H54 (cell line): ENCODE measurements around the gene MYCBP.
"Not testable (repeated sequence)": the region's sequence is repeated elsewhere in the genome, so short reads cannot be mapped to it uniquely, and the experiment has no call there.

ENCODE experiments used
- DNase-seq: peaks from one replicate; pipeline ENCODE4 v3.0.0; 2011; ENCODE audit warnings: low spot score, mixed read lengths; ENCODE audit not compliant: insufficient read length
- FAIRE-seq: peaks from 3 replicates; lab custom pipeline; 2011; peaks lifted over from hg19 to GRCh38; lab: Jason Lieb, UNC
- POLR2A ChIP-seq: IDR thresholded peaks from 2 replicates; pipeline ENCODE4 v1.6.1; 2011; ENCODE audit warnings: low read depth, mild to moderate bottlenecking, low read length

MYCBP gene

GRCh38 chr1:38852780-38853179 lies 20.4 kb downstream of the MYCBP start:
- no peak for TF ChIP-seq POLR2A
- DNase-seq (no peak), FAIRE-seq (no peak)

- FAIRE-seq (no peak), DNase-seq (no peak)
- TF ChIP-seq POLR2A, result no peak
These were observed 25.1 kb downstream of the MYCBP start for GRCh38 chr1:38848071-38848470.

GRCh38 chr1:38846210-38846609 lies 26.9 kb downstream of the MYCBP start:
- no peak for TF ChIP-seq POLR2A
- DNase-seq, result no peak
- FAIRE-seq, result no peak

- not testable (repeated sequence) for FAIRE-seq, DNase-seq
These were observed 28.1 kb downstream of the MYCBP start for GRCh38 chr1:38845088-38845487.

GRCh38 chr1:38840281-38840680 lies 32.9 kb downstream of the MYCBP start:
- no peak for FAIRE-seq
- TF ChIP-seq POLR2A, result no peak
- no peak for DNase-seq

GRCh38 chr1:38839363-38839762 lies 33.8 kb downstream of the MYCBP start:
- FAIRE-seq, result no peak
- no peak for DNase-seq
- no peak for TF ChIP-seq POLR2A

GRCh38 chr1:38836316-38836715 lies 36.8 kb downstream of the MYCBP start:
- not testable (repeated sequence) for FAIRE-seq, DNase-seq

GRCh38 chr1:38834937-38835827 lies 38.0 kb downstream of the MYCBP start:
- FAIRE-seq, result peak; percentile 85
- peak; percentile 50 for DNase-seq
- TF ChIP-seq POLR2A, result no peak

- DNase-seq (no peak), FAIRE-seq (no peak)
- TF ChIP-seq POLR2A, result no peak
These were observed 38.8 kb downstream of the MYCBP start for GRCh38 chr1:38834221-38834782.

GRCh38 chr1:38833146-38833545 lies 40.0 kb downstream of the MYCBP start:
- no peak for TF ChIP-seq POLR2A
- DNase-seq (no peak), FAIRE-seq (no peak)

- FAIRE-seq, result no peak
- no peak for TF ChIP-seq POLR2A
- DNase-seq, result no peak
These were observed 40.8 kb downstream of the MYCBP start for GRCh38 chr1:38832370-38832734.

- no peak for TF ChIP-seq POLR2A
- no peak for DNase-seq
- FAIRE-seq, result no peak
These were observed 41.3 kb downstream of the MYCBP start for GRCh38 chr1:38831731-38832369.

GRCh38 chr1:38829368-38829767 lies 43.8 kb downstream of the MYCBP start:
- no peak for TF ChIP-seq POLR2A
- DNase-seq, result no peak
- FAIRE-seq, result no peak

GRCh38 chr1:38827318-38827717 lies 45.8 kb downstream of the MYCBP start:
- FAIRE-seq (no peak), DNase-seq (no peak)
- TF ChIP-seq POLR2A, result no peak
